Suprapubic skin (tissue), 4 donors: ENCODE data around the gene CIAO2A.

Experiments
- CTCF ChIP-seq, 2 donors: fragments of 200-600 bp in 1 of 2; fragments of 450-650 bp in 1 of 2; sonication (generic) in 1 of 2; IDR thresholded peaks; one replicate each; pipeline ENCODE4 v1.5.1; 2016 to 2019; ENCODE audit warnings: antibody characterized with exemption in 2 of 2, mild to moderate bottlenecking in 1 of 2, moderate library complexity in 1 of 2
- EP300 ChIP-seq: sonication (generic); formaldehyde crosslinking; IDR thresholded peaks from one replicate; pipeline ENCODE4 v1.6.1; 2017; ENCODE audit warnings: antibody characterized with exemption
- POLR2A ChIP-seq, 2 donors: fragments of 450-650 bp; IDR thresholded peaks; one replicate each; pipeline ENCODE4 v1.6.1; 2017; ENCODE audit warnings: antibody characterized with exemption in 2 of 2, mild to moderate bottlenecking in 2 of 2, moderate library complexity in 2 of 2
- POLR2AphosphoS5 ChIP-seq, 3 donors: sonication (generic); formaldehyde crosslinking; IDR thresholded peaks; one replicate each; pipeline ENCODE4 v1.6.1; 2017; ENCODE audit warnings: antibody characterized with exemption in 3 of 3

DNA sequence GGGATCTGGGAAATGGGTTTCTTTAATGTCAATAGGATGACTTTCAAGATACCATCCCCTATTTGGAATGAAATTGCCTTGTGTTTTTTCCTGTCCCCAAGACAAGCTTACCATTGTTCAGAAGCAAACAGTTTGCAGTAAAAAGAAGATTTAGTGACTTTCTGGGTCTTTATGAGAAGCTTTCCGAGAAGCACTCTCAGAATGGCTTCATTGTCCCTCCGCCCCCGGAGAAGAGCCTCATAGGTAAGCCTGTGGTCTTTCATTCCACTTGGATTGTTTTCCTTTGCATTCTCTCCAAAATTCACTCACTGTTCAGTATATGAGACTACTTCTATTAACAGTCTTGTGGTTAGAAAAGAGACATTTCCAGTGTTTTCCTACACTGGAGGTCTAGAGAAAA is 32.3 kb upstream of the CIAO2A start:
- no peak for TF ChIP-seq POLR2AphosphoS5 (IDR thresholded peaks at IDR 0.05)
- no peak for TF ChIP-seq CTCF (IDR thresholded peaks at IDR 0.05)
- TF ChIP-seq POLR2A (IDR thresholded peaks at IDR 0.05) = no peak
- TF ChIP-seq EP300 = no peak
